OCI-LY1 (cell line): ENCODE measurements around the gene UNG.

Experiments used
- EZH2 ChIP-seq: fragments of 200-600 bp; sonication (generic), shearing (Covaris generic); IDR thresholded peaks from 2 replicates; pipeline ENCODE4 v1.8.0; 2017; ENCODE audit warnings: borderline replicate concordance, mixed run types, mild to moderate bottlenecking, antibody characterized with exemption, low read length, moderate library complexity, mixed read lengths
- TF ChIP-seq, protein P1 (sequence below): fragments of 200-600 bp; sonication (generic), shearing (Covaris generic); IDR thresholded peaks from 2 replicates; pipeline ENCODE4 v1.5.1; 2017; ENCODE audit warnings: mild to moderate bottlenecking, antibody characterized with exemption, low read length, moderate library complexity, mixed read lengths

DNA sequence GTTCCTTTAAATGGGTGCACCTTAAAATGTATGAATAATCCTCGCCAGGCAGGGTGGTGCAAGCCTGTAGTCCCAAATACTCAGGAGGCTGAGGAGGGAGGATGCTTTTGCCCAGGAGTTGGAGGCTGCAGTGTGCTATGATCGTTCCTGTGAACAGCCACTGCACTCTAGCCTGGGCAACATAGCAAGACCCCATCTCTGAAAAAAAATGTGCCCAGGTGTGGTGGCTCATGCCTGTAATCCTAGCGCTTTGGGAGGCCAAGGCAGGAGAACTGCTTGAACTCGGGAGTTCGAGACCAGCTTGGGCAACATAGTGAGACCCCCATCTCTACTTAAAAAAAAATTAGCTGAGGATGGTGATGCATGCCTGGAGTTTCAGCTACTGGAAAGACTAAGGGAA is 58.6 kb downstream of the UNG start:
- TF ChIP-seq, protein P1, sequence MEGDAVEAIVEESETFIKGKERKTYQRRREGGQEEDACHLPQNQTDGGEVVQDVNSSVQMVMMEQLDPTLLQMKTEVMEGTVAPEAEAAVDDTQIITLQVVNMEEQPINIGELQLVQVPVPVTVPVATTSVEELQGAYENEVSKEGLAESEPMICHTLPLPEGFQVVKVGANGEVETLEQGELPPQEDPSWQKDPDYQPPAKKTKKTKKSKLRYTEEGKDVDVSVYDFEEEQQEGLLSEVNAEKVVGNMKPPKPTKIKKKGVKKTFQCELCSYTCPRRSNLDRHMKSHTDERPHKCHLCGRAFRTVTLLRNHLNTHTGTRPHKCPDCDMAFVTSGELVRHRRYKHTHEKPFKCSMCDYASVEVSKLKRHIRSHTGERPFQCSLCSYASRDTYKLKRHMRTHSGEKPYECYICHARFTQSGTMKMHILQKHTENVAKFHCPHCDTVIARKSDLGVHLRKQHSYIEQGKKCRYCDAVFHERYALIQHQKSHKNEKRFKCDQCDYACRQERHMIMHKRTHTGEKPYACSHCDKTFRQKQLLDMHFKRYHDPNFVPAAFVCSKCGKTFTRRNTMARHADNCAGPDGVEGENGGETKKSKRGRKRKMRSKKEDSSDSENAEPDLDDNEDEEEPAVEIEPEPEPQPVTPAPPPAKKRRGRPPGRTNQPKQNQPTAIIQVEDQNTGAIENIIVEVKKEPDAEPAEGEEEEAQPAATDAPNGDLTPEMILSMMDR, result no peak
- TF ChIP-seq EZH2, result no peak
